ENCODE measurements around the gene MVK.

MVK gene

DNA sequence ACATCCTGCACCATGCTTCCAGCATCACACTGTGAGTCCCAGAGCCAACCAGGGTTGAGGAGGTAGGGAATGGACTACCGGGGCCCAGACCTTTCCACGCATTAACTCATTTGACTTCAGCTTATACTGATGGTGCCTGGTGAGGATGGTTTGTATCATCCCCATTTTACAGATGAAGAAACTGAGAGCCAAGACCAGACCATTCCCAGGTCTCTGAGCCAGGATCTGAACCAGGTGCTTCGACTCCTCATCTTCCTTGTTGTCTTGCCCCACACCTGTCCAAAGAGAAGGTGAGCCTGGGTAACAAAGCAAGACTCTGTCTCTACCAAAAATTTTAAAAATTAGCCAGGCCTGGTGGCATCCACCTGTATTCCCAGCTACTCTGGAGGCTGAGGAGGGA lies 64.4 kb downstream of the MVK start:
- no peak for DNase-seq

GRCh38 chr12:109638735-109639134 lies 65.1 kb downstream of the MVK start:
- DNase-seq: no peak

DNA sequence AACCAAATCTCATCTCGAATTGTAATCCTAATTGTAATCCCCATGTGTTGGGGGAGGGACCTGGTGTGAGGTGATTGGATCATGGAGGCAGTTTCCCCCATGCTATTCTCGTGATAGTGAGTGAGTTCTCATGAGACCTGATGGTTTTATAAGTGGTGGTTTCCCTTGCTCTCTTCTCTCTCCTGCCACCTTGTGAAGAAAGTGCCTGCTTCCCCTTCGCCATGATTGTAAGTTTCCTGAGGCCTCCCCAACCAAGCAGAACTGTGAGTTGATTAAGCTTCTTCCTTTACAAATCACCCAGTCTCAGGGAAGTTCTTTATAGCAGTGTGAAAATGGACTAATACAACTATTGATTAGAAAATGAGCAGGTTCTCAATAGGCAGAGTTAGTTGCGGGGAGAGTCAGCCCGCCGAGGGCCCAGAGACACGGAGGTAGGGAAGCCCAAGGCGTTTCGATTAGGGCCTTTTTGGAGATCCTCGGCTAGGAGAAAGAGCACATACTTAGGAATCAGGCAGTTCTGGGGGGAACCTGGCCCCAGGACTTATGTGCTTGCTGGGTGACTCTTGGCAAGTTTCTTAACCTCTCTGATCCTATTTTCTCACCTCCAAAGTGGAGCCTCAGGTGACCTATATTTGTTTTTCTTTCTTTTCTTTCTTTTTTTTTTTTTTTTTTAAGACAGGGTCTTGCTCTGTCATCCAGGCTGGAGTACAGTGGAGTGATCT lies 65.7 kb downstream of the MVK start:
- no peak for DNase-seq

DNA sequence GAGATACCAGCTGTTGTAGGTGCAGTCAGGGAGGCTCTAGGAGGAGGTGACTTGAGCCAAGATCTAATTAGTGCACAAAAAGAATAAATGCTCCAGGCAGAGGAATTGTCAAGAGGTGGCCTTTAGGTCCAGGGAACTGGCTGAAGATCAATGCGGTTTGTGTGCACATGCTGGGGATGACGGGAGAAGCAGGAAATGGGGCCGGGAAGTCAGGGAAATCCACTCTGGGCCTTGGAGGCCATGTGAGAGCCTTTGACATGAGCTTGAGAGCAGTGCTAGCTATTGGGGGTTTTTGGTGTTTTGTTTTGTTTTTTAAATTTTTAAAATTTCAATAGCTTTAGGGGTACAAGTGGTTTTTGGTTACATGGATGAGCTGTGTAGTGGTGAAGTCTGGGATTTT lies 67.4 kb downstream of the MVK start:
- DNase-seq: no peak

DNA sequence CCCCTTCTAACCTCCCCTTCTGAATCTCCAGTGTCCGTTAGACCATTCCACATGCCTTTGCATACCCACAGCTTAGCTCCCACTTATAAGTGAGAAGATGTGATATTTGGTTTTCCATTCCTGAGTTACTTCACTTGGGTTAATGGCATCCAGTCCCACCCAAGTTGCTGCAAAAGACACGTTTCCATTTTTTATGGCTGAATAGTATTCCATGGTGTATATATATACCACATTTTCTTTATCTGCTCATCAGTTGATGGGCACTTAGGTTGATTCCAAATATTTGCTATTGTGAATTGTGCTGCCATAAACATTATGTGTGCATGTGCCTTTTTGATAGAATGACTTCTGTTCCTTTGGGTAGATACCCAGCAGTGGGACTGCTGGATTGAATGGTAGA lies 67.8 kb downstream of the MVK start:
- DNase-seq: no peak

- DNase-seq: no peak
Measured at GRCh38 chr12:109642506-109643132, 69.0 kb downstream of the MVK start.

- no peak for DNase-seq
Measured at GRCh38 chr12:109645194-109645593, 71.6 kb downstream of the MVK start.

DNA sequence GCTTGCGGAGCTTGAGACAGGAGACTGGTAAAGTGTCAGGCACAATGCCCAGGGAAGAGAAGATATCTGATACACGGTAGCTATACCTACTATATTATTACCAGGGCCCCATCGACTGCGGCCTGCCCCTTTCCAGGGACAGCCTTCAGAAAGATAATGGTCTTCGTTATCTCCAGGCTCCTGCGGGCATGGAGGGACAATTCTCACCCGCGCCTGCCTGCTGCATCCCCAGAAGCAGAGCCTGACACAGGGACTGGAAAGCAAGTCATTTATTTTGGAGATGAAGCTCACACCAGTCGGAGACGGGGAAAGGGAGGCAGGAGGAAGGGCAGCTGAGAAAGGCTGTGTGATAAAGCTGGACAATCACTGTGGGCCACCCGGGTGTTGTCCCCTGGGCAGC lies 72.1 kb downstream of the MVK start:
- no peak for DNase-seq
